ENCODE measurements around the gene SEMA3F. TPM values are rescaled to one million over a fixed set of nuclear protein-coding genes. Genes with fewer than 3 reads are reported as not detected.

Gene SEMA3F
- total and polyA plus RNA-seq, 2 experiments from 2014 or later: 2.3 to 67.6 TPM

GRCh38 chr3:50138266-50139200 is 16.6 kb upstream of the SEMA3F start:
- peak overlapping the region; percentile 85 for H3K4me2 ChIP-seq
- Mint-ChIP-seq H3K36me3 (ENCODE audit: low read depth) (no peaks in the 10 kb centered on the region; the same call in 2 of the 3 replicates), H3K27ac (peak overlapping the region; percentile 78), H3K4me1 (peaks cover 35% of the 10 kb centered on the region), H3K27me3 (ENCODE audit: insufficient read depth, low read depth, poor library complexity) (peaks cover 33% of the 10 kb centered on the region), H3K4me3 (peak overlapping the region; percentile 65), H3K9me3 (no peaks in the 10 kb centered on the region)
- TF ChIP-seq, protein P1, sequence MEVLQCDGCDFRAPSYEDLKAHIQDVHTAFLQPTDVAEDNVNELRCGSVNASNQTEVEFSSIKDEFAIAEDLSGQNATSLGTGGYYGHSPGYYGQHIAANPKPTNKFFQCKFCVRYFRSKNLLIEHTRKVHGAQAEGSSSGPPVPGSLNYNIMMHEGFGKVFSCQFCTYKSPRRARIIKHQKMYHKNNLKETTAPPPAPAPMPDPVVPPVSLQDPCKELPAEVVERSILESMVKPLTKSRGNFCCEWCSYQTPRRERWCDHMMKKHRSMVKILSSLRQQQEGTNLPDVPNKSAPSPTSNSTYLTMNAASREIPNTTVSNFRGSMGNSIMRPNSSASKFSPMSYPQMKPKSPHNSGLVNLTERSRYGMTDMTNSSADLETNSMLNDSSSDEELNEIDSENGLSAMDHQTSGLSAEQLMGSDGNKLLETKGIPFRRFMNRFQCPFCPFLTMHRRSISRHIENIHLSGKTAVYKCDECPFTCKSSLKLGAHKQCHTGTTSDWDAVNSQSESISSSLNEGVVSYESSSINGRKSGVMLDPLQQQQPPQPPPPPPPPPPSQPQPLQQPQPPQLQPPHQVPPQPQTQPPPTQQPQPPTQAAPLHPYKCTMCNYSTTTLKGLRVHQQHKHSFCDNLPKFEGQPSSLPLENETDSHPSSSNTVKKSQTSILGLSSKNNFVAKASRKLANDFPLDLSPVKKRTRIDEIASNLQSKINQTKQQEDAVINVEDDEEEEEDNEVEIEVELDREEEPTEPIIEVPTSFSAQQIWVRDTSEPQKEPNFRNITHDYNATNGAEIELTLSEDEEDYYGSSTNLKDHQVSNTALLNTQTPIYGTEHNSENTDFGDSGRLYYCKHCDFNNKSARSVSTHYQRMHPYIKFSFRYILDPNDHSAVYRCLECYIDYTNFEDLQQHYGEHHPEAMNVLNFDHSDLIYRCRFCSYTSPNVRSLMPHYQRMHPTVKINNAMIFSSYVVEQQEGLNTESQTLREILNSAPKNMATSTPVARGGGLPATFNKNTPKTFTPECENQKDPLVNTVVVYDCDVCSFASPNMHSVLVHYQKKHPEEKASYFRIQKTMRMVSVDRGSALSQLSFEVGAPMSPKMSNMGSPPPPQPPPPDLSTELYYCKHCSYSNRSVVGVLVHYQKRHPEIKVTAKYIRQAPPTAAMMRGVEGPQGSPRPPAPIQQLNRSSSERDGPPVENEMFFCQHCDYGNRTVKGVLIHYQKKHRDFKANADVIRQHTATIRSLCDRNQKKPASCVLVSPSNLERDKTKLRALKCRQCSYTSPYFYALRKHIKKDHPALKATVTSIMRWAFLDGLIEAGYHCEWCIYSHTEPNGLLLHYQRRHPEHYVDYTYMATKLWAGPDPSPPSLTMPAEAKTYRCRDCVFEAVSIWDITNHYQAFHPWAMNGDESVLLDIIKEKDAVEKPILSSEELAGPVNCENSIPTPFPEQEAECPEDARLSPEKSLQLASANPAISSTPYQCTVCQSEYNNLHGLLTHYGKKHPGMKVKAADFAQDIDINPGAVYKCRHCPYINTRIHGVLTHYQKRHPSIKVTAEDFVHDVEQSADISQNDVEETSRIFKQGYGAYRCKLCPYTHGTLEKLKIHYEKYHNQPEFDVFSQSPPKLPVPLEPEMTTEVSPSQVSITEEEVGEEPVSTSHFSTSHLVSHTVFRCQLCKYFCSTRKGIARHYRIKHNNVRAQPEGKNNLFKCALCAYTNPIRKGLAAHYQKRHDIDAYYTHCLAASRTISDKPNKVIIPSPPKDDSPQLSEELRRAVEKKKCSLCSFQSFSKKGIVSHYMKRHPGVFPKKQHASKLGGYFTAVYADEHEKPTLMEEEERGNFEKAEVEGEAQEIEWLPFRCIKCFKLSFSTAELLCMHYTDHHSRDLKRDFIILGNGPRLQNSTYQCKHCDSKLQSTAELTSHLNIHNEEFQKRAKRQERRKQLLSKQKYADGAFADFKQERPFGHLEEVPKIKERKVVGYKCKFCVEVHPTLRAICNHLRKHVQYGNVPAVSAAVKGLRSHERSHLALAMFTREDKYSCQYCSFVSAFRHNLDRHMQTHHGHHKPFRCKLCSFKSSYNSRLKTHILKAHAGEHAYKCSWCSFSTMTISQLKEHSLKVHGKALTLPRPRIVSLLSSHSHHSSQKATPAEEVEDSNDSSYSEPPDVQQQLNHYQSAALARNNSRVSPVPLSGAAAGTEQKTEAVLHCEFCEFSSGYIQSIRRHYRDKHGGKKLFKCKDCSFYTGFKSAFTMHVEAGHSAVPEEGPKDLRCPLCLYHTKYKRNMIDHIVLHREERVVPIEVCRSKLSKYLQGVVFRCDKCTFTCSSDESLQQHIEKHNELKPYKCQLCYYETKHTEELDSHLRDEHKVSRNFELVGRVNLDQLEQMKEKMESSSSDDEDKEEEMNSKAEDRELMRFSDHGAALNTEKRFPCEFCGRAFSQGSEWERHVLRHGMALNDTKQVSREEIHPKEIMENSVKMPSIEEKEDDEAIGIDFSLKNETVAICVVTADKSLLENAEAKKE (CRISPR knock-in tag; IDR thresholded peaks at IDR 0.05): no peak
- TF ChIP-seq REST (IDR thresholded peaks at IDR 0.05; ENCODE audit: unreplicated experiment): no peak
- no peak for TF ChIP-seq CREB1 (CRISPR knock-in tag; IDR thresholded peaks at IDR 0.05; ENCODE audit: low read depth)
- peak; percentile 10; the same call in 1 of the 2 replicates for TF ChIP-seq POLR2AphosphoS5 (IDR thresholded peaks at IDR 0.05; ENCODE audit: low read depth)
- no peak for TF ChIP-seq EZH2phosphoT487 (IDR thresholded peaks at IDR 0.05; ENCODE audit: unreplicated experiment)
- TF ChIP-seq, protein P2, sequence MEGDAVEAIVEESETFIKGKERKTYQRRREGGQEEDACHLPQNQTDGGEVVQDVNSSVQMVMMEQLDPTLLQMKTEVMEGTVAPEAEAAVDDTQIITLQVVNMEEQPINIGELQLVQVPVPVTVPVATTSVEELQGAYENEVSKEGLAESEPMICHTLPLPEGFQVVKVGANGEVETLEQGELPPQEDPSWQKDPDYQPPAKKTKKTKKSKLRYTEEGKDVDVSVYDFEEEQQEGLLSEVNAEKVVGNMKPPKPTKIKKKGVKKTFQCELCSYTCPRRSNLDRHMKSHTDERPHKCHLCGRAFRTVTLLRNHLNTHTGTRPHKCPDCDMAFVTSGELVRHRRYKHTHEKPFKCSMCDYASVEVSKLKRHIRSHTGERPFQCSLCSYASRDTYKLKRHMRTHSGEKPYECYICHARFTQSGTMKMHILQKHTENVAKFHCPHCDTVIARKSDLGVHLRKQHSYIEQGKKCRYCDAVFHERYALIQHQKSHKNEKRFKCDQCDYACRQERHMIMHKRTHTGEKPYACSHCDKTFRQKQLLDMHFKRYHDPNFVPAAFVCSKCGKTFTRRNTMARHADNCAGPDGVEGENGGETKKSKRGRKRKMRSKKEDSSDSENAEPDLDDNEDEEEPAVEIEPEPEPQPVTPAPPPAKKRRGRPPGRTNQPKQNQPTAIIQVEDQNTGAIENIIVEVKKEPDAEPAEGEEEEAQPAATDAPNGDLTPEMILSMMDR (conservative IDR thresholded peaks at IDR 0.05; ENCODE audit: low read depth in 2 of 2): no peak
- 0 out of 2 replicates have a peak, but pooled peaks have one; percentile 22 for TF ChIP-seq ETS1 (IDR thresholded peaks at IDR 0.05)
- TF ChIP-seq STAT1 (IDR thresholded peaks at IDR 0.05; ENCODE audit: unreplicated experiment): no peak
- no peak for TF ChIP-seq EZH2 (IDR thresholded peaks at IDR 0.05; ENCODE audit: low read depth, unreplicated experiment)
- TF ChIP-seq ZNF114 (CRISPR knock-in tag; IDR thresholded peaks at IDR 0.05): no peak
- TF ChIP-seq JUNB (IDR thresholded peaks at IDR 0.05; ENCODE audit: unreplicated experiment): no peak
- no peak for TF ChIP-seq ZNF331 (CRISPR knock-in tag; IDR thresholded peaks at IDR 0.05; ENCODE audit: low read depth)
- no peak; the same call in 1 of the 2 replicates for TF ChIP-seq NANOG (IDR thresholded peaks at IDR 0.05; ENCODE audit: borderline replicate concordance)
- H3K27ac ChIP-seq (ENCODE audit: low read depth): peak overlapping the region; percentile 89
- H3K4me1 ChIP-seq (ENCODE audit: insufficient read depth): peaks cover 23% of the 10 kb centered on the region
- H3K79me2 ChIP-seq (replicated peaks; ENCODE audit: insufficient read depth): no peaks in the 10 kb centered on the region
- no peaks in the 10 kb centered on the region for H3K36me3 ChIP-seq (ENCODE audit: insufficient read depth)
- DNase-seq (ENCODE audit: low spot score) (peak; percentile 84), ATAC-seq (peak; percentile 70)
- H3F3A ChIP-seq (replicated peaks; ENCODE audit: low read depth): no peaks in the 10 kb centered on the region
- peak overlapping the region; percentile 69; the same call in 1 of the 2 replicates for H2AFZ ChIP-seq
- H4K20me1 ChIP-seq (replicated peaks; ENCODE audit: insufficient read depth): no peaks in the 10 kb centered on the region
- no peaks in the 10 kb centered on the region for H3K27me3 ChIP-seq (ENCODE audit: insufficient read depth)
- peak overlapping the region; percentile 48 for H3K4me3 ChIP-seq
- no peaks in the 10 kb centered on the region for H3K9me2 ChIP-seq (ENCODE audit: insufficient read depth)

Data from GM23338 (cell line).